HCEC 1CT (cell line): ENCODE results near the gene VARS1.
"Not testable (repeated sequence)": the region's sequence is repeated elsewhere in the genome, so short reads cannot be mapped to it uniquely, and the experiment has no call there.

Experiments
- DNase-seq: peaks from one replicate; pipeline ENCODE4 v3.0.0-alpha.2; 2017

Gene VARS1

GRCh38 chr6:31795616-31796298 is at the start of gene VARS1:
TSS of gene VARS1 (minus strand) at chr6:31795752. CDS start at chr6:31795217, 535 bp downstream.
- peak; percentile 91 for DNase-seq

DNA sequence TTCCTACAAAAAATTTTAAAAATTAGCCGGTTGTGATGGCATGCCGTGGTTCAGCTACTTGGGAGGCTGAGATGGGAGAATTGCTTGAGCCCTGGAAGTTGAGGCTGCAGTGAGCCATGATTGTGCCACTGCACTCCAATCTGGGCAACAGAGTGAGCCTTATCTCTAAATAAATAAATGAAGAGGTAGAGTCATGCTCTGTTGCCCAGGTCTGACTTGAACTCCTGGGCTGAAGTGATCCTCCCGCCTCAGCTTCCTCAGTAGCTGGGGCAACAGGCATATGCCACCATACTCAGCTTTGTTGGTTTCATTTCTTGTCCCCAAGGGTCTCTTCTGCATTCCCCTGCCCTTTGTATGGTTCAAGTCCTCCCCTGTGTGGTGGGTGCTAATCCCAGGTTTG is 49.0 kb upstream of the VARS1 start:
- no peak for DNase-seq

DNA sequence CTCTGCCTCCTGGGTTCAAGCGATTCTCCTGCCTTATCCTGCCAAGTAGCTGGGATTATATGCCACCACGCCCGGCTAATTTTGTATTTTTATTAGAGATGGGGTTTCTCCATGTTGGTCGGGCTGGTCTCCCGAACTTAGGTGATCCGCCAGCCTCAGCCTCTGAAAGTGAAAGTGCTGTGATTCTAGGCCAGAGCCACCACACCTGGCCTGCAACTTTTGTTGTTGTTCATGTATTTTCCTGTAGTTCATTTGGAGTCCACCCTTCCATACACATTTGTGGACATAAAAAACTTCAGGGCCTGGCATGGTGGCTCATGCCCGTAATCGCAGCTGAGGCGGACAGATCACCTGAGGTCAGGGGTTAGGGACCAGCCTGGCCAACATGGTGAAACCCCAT is 46.5 kb upstream of the VARS1 start:
- no peak for DNase-seq

GRCh38 chr6:31839779-31840126 is 44.2 kb upstream of the VARS1 start:
- DNase-seq = not testable (repeated sequence)

DNA sequence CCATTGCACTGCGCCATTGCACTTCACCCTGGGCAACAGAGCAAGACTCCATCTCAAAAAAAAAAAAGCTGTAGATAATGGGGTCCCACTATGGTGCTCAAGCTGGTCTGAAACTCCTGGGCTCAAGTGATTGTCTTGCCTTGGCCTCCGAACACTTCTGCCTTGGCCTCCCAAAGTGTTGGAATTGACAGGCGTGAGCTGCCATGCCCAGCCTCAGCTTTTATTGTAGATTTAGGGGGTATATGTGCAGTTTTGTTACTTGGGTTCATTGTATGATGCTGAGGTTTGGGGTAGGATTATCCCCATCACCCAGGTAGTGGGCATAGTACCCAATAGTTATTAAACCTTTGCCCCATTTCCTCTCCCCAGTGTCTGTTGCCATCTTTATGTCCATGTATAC is 43.4 kb upstream of the VARS1 start:
- DNase-seq = no peak

DNA sequence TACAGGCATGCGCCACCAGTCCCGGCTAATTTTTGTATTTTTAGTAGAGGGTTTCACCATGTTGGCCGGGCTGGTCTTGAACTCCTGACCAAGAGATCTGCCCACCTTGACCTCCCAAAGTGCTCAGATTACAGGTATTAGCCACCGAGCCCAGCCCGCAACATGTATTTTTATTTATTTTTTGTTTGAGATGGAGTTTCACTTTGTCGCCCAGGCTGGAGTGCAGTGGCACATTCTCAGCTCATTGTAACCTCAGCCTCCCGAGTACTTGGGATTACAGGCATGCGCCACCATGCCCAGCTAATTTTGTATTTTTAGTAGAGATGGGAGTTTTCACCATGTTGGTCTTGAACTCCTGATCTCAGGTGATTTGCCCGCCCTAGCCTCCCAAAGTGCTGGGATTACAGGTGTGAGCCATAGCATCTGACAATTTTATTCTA is 42.6 kb upstream of the VARS1 start:
- not testable (repeated sequence) for DNase-seq

GRCh38 chr6:31837369-31838113 is 42.0 kb upstream of the VARS1 start:
- no peak for DNase-seq

GRCh38 chr6:31836474-31837368 is 41.2 kb upstream of the VARS1 start:
- peak; percentile 57 for DNase-seq

DNA sequence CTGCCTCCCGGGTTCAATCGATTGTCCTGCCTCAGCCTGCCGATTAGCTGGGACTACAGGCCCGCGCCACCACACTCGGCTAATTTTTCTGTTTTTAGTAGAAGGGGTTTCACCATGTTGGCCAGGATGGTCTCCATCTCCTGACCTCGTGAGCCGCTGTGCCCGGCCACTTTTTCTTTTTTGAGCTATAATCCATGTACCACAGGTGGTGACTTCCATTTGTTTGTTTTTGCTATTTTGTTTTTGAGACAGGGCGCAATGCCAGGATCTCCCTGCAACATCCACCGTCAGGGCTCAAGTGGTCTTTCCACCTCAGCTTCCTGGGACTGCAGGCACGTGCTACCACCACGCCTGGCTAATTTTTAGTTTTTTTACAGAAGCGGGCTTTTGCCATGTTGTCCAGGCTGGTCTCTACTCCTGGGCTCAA is 40.5 kb upstream of the VARS1 start:
- no peak for DNase-seq

DNA sequence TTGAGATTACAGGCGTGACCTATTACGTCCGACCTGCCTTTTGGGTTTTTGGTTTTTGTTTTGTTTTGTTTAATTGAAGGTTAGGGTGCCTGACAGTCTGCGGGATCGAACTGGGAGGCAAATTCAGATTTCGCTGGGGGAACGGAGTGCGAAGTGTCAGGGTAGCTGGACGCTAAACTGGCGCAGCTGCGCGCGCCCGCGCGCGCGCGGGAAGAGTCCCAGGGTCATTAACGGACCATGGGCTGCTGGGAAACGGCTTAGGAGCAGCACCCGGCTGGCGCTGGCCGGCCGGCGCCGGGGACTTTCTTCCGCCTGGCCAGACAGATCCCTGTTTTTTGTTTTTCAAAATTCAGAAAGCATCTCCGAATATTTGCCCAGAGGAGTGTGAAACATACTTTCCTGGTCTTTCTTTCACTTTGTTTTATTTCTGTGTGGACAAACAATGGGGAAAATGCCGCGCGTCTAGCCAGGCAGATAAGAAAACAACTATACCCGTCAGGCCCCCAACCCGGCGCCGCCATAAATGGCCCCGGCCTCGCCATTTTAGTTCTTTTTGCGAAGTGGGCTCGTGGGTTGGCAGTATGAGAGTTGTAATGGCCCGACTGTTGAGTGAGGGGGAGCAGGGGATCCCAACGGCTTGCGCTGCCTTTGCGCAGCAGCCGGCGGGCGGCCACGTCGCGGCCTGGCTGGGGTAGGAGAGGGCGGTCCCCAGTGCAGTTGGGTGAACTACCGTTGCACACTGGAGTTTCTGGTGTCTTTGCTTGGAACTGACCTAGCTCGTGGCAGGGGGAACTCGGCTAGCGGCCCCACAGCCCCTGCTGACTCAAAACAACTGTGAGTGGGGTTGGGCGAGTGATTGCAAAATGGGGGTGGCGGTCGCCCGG is 39.1 kb upstream of the VARS1 start:
- DNase-seq = peak; percentile 91

DNA sequence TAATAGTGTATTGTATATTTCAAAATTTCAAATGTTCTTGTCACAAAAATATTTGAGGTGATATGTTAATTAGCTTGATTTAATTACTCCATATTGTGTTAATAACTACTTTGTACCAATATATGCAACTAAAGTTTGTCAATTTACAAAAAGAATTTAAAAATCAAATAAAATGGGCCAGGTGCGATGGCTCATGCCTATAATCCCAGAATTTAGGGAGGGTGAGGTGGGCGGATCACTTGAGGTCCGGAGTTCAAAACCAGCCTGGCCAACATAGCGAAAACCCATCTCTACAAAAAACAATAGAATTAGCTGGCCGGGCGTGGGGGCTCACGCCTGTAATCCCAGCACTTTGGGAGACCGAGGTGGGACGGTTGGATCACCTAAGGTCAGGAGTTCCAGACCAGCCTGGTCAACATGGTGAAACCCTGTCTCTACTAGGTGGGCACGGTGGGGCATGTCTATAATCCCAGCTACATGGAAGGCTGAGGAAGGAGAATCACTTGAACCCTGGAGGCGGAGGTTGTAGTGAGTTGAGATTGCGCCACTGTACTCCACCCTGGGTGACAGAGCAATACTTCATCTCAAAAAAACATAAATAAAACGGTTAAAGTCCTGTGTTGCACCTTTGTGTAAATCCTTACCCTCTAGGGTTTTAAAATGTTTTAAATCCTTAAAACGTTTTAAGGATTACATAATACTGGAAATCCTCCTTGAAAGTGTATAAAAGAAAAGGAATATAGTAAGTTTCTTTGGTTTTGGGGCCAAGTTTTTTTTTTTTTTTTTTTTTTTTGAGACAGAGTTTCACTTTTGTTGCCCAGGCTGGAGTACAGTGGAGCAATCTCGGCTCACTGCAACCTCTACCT is 36.0 kb upstream of the VARS1 start:
- DNase-seq = no peak

- no peak for DNase-seq
These were observed 35.4 kb upstream of the VARS1 start for GRCh38 chr6:31830886-31831335.

- peak; percentile 61 for DNase-seq
These were observed 34.2 kb upstream of the VARS1 start for GRCh38 chr6:31829633-31830283.

DNA sequence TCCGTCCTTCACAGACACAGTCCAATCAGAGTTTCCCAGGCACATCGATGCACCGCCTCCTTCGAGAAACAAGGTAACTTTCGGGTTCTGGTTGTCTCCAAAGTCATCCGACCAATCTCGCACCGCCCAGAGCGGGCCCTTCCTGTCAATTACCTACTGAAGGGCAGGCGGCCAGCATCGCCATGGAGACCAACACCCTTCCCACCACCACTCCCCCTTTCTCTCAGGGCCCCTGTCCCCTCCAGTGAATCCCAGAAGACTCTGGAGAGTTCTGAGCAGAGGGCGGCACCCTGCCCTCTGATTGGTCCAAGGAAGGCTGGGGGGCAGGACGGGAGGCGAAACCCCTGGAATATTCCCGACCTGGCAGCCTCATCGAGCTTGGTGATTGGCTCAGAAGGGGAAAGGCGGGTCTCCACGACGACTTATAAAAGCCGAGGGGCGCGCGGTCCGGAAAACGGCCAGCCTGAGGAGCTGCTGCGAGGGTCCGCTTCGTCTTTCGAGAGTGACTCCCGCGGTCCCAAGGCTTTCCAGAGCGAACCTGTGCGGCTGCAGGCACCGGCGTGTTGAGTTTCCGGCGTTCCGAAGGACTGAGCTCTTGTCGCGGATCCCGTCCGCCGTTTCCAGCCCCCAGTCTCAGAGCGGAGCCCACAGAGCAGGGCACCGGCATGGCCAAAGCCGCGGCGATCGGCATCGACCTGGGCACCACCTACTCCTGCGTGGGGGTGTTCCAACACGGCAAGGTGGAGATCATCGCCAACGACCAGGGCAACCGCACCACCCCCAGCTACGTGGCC is 31.9 kb upstream of the VARS1 start, which contains the start of gene HSPA1B:
TSS of gene HSPA1B (plus strand) at position 453 of the 794 bp plus-strand sequence. CDS start at position 666, 213 bp downstream.
- DNase-seq = peak; percentile 100

- DNase-seq = peak; percentile 87
These were observed 31.3 kb upstream of the VARS1 start for GRCh38 chr6:31826793-31827285.

DNA sequence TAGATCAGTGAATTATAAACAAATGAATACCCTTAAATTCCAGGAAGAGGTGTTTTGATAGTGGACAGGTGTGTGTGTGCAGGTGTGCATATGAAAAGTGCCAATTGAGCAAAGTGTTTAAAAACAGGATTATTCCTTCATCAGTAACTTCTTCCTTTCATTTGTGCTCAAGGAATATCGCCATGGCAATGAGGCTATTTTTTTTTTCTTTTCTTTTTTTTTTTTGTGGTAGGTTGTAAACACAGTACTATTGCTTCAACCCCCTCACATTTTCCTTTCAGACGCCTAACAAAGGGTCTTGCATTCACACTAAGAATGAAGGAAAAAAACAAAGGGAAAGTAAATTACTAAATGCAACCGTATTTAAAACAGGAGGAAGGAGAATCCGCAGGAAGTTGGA is 30.0 kb upstream of the VARS1 start:
- DNase-seq = no peak

- DNase-seq = not testable (repeated sequence)
These were observed 28.1 kb upstream of the VARS1 start for GRCh38 chr6:31823592-31824196.

DNA sequence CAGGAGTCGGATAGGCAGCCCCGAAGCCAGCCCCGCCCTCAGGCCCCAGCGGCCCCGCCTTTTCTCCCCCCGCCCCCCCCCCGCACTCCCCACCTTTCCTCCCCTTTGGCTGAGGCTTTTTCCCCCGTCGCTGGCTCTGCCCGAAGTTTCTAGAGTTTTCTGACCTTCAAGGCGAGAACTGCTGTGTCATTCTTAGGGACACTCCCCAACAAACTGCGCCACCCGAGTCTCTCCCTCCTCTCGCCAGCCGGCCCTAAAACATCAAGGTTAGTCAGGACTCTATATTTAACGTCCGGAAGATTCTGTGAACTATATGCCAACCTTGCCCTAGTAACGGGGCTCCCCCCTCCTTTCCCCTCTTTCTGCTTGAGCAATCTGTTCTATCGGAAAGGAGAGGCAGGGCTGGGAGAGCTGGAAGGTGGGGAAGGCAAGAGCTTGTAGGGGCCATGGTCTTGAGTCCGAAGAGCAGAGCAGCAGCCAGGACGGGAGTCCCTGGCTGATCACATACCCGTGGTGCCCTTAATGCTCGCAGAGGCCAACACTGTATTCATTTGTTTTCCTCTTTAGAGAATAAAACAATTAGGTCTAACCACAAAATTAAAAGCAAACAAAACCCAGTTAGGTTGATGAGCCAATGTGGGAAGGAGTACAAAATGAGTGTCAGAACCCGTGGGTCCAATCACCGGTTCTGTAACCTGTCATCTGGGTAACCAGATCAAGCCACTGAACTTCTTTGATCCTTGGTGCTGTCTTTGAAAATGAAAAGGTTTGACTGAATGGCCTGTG is 26.7 kb upstream of the VARS1 start:
- DNase-seq = peak; percentile 77
